Lung (tissue), 12 donors: ENCODE results near the gene PTPRT. TPM values are rescaled to one million over a fixed set of nuclear protein-coding genes. Genes with fewer than 3 reads are reported as not detected.

Experiments used
- ATAC-seq: fragments of 200-7000 bp; cut with Tn5 transposase; one replicate; pipeline ENCODE4 v1.9.1; 2020; ENCODE audit warnings: moderate number of reproducible peaks; ENCODE audit not compliant: insufficient read depth, low FRiP score
- DNase-seq, 3 donors: peaks; one replicate each; pipeline ENCODE4 v3.0.0-alpha.2; 2013 to 2017
- H3K27ac ChIP-seq, 2 donors: one replicate each; pipeline ENCODE4 v1.5.1; 2013; ENCODE audit warnings: mild to moderate bottlenecking in 2 of 2, moderate library complexity in 2 of 2, control low read depth in 1 of 2, inconsistent platforms in 1 of 2, low read depth in 1 of 2, low read length in 1 of 2
- H3K27me3 ChIP-seq, 3 donors: one replicate each; pipeline ENCODE4 v1.5.1; 2013; ENCODE audit warnings: low read length in 2 of 3; ENCODE audit not compliant: control insufficient read depth in 3 of 3, insufficient read depth in 3 of 3
- H3K36me3 ChIP-seq, 4 donors: one replicate each; pipeline ENCODE4 v1.5.1; 2013; ENCODE audit warnings: low read length in 4 of 4, mild to moderate bottlenecking in 1 of 4, moderate library complexity in 1 of 4; ENCODE audit not compliant: control insufficient read depth in 4 of 4, insufficient read depth in 4 of 4
- H3K4me1 ChIP-seq, 5 donors: one replicate each; pipeline ENCODE4 v1.5.1; 2013; ENCODE audit warnings: low read length in 5 of 5, mild to moderate bottlenecking in 2 of 5, moderate library complexity in 1 of 5; ENCODE audit not compliant: control insufficient read depth in 5 of 5, insufficient read depth in 5 of 5
- H3K4me3 ChIP-seq: one replicate; pipeline ENCODE4 v1.5.1; 2013; ENCODE audit warnings: mild to moderate bottlenecking, control low read depth, moderate library complexity
- H3K9ac ChIP-seq, 2 donors: one replicate each; pipeline ENCODE4 v1.5.1; 2013; ENCODE audit warnings: low read length in 2 of 2, control low read depth in 1 of 2; ENCODE audit not compliant: insufficient read depth in 1 of 2
- H3K9me3 ChIP-seq, 4 donors: one replicate each; pipeline ENCODE4 v1.5.1; 2013; ENCODE audit warnings: low read length in 3 of 4, mild to moderate bottlenecking in 1 of 4, moderate library complexity in 1 of 4; ENCODE audit not compliant: control insufficient read depth in 4 of 4, insufficient read depth in 3 of 4
- WGBS, 2 donors: extraction: QIAGEN DNeasy Blood & Tissue Kit; methylation state at CpG; one replicate each; pipeline ENCODE4 v1.1.7; 2013; 5-methylcytosine and 5-hydroxymethylcytosine counted together
- polyA plus RNA-seq, 2 donors: library from polyadenylated mRNA; stranded (reverse); fragments of 200-250 nt; gene quantifications; one replicate each; pipeline ENCODE4 v1.2.1, GENCODE V29; 2013
- total RNA-seq, 2 donors: library from RNA; depleted of rRNA in 1 of 2; stranded (reverse); fragments of >200 nt in 1 of 2; gene quantifications; one replicate each; pipeline ENCODE4 v1.2.1, GENCODE V29; 2014 to 2021
- TF ChIP-seq, protein P1 (sequence below): IDR thresholded peaks from 2 replicates; pipeline ENCODE4 v1.5.1; 2012; ENCODE audit warnings: mild to moderate bottlenecking; ENCODE audit errors: control extremely low read depth, extremely low read depth
- donor health status: control.
- donor health status: control.
- donor health status: Bipolar disorder and iron deficiency.
- donor health status: healthy.
- donor health status: DM: yes; HTN: yes; CAD: no.

The PTPRT gene
- total and polyA plus RNA-seq, 4 donors = 0.37 to 13.8 (median 6.1) TPM

DNA sequence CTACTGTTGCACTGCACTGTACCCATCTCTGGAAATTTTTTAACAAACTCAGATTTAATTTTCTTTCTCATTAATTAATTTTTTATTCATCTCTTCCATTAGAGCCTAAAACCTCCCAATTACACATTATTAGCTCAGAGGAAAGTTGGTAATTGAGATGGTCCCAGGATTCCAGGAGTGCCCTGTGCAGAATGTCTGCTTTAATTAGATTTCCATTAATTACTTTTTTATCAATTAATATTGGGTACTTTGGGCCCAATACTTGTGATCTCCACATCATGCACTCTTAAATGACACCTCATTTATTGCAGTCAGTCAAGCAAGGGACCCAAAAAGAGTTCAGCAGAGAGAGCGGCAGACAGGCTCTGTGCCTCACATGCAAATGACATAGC is 232.0 kb downstream of the PTPRT start:
- Histone ChIP-seq H3K36me3 (no peaks in the 10 kb centered on the region), H3K9ac (no peak overlapping the region), H3K27me3 (peaks cover 0 to 4% (median 0%) of the 10 kb centered on the region in 3 donors), H3K4me1 (no peaks in the 10 kb centered on the region), H3K9me3 (peaks cover 0 to 4% (median 0%) of the 10 kb centered on the region in 4 donors), H3K27ac (no peak overlapping the region), H3K4me3 (no peak overlapping the region)
- WGBS, 2 donors = 87 to 92% methylated on average over 1 of the region's 1 CpG
- DNase-seq (no peak), ATAC-seq (no peak)
- TF ChIP-seq, protein P1, sequence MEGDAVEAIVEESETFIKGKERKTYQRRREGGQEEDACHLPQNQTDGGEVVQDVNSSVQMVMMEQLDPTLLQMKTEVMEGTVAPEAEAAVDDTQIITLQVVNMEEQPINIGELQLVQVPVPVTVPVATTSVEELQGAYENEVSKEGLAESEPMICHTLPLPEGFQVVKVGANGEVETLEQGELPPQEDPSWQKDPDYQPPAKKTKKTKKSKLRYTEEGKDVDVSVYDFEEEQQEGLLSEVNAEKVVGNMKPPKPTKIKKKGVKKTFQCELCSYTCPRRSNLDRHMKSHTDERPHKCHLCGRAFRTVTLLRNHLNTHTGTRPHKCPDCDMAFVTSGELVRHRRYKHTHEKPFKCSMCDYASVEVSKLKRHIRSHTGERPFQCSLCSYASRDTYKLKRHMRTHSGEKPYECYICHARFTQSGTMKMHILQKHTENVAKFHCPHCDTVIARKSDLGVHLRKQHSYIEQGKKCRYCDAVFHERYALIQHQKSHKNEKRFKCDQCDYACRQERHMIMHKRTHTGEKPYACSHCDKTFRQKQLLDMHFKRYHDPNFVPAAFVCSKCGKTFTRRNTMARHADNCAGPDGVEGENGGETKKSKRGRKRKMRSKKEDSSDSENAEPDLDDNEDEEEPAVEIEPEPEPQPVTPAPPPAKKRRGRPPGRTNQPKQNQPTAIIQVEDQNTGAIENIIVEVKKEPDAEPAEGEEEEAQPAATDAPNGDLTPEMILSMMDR = no peak

DNA sequence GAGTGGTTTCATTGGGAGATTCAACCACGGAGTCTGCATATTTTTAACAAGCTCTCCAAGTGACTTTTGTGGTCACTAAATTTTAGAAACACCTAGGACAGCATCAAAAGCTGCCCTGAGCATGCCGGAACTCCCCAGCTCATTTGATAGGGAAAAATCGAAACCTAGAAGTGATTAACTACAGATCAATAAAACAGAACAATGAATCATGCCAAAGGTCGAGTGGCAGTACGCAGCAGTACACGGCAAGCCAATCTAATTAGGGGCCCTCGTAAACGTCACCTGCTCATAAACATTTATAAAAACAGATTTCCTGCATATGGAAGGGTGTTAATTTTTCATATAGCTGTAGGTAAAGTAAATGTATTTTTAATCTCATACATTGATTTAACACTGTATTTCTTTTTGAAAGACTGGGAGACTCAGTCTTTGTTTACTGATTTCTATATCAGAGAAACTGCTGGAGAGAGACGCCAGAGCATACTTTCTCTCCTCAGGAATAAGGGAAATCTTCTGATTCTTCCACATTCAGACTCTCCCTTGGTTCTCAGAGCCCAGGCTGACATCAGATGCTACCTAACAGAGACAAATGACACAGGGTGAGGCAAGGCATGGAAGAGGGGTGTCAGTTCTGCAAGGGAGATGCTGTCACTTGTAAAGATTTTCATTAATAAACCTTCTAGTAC is 232.5 kb downstream of the PTPRT start:
- Histone ChIP-seq H3K4me3 (no peak overlapping the region), H3K27ac (no peak overlapping the region), H3K27me3 (peaks cover 0 to 4% (median 0%) of the 10 kb centered on the region in 3 donors), H3K36me3 (no peaks in the 10 kb centered on the region), H3K9ac (no peak overlapping the region), H3K4me1 (no peaks in the 10 kb centered on the region), H3K9me3 (peaks cover 0 to 4% (median 0%) of the 10 kb centered on the region in 4 donors)
- TF ChIP-seq, protein P1 = no peak
- 67 to 76% methylated on average over 9 of the region's 9 CpGs for WGBS, 2 donors
- DNase-seq = no peak
- ATAC-seq = no peak

DNA sequence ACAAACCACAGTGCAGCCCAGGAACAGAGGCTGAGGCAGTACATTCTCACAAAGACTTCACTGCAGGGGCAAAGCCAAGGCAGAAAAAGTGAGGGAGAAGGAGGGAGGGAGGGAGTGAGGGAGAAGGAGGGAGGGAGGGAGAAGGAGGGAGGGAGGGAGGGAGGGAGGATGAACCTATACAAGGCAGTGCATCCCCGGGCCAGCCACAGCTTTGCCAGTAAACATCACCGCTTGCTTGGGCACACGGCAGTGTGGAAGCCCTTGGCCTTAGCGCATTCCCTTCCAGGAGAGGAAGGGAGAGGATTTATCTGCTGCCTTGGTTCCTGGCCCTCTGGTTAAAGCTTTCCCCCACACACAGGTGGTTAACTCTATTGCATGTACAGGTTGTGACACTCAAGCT is 234.0 kb downstream of the PTPRT start:
- H3K4me3 ChIP-seq = no peak overlapping the region
- H3K27me3 ChIP-seq = peaks cover 0 to 4% (median 0%) of the 10 kb centered on the region in 3 donors
- no peak overlapping the region for H3K9ac ChIP-seq
- ATAC-seq (no peak), DNase-seq (no peak)
- H3K9me3 ChIP-seq = peaks cover 0 to 6% (median 0%) of the 10 kb centered on the region in 4 donors
- no peak overlapping the region for H3K27ac ChIP-seq
- 83 to 90% methylated on average over 4 of the region's 4 CpGs for WGBS, 2 donors
- H3K36me3 ChIP-seq = no peaks in the 10 kb centered on the region
- H3K4me1 ChIP-seq = no peaks in the 10 kb centered on the region
- TF ChIP-seq, protein P1 = no peak
